ENCODE results near the gene PAX7. TPM values are rescaled to one million over a fixed set of nuclear protein-coding genes. Genes with fewer than 3 reads are reported as not detected.

Gene PAX7
- total and polyA plus RNA-seq, 9 of the 15 experiments (the other 6 are each of a cell fraction or from before 2014, with no cell fraction given) = not detected

DNA sequence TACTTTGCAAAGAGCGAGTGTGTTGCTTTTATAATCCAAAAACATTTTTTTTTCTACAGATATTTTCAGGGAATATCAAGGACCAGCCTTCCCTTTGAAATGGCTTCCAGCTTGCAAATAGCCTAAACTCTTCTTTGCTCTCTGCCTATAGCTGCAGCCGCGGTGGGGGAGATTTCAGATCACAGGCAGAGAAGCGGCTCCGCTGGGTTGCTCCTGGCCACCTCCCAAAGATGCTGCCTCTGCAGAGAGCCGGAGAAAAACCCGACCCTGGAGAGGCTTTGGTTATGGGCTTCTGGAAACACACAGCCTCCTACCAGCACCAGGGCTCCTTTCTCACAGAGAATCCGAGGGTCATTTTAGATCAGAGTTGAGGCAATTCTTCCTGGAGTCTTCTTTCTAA is 18.6 kb upstream of the PAX7 start:
- no peak overlapping the region for H3K4me2 ChIP-seq (ENCODE audit: insufficient read depth, low read length)
- ChIA-PET POLR2A (interaction anchor here (1.1 kb wide), 1 partner anchor 11 kb away, joined by 3 read pairs; no protein-coding TSS in a partner anchor), CTCF (ENCODE audit: low intra/inter-chr PET ratio) (no interaction called here)
- TF ChIP-seq, protein P1, sequence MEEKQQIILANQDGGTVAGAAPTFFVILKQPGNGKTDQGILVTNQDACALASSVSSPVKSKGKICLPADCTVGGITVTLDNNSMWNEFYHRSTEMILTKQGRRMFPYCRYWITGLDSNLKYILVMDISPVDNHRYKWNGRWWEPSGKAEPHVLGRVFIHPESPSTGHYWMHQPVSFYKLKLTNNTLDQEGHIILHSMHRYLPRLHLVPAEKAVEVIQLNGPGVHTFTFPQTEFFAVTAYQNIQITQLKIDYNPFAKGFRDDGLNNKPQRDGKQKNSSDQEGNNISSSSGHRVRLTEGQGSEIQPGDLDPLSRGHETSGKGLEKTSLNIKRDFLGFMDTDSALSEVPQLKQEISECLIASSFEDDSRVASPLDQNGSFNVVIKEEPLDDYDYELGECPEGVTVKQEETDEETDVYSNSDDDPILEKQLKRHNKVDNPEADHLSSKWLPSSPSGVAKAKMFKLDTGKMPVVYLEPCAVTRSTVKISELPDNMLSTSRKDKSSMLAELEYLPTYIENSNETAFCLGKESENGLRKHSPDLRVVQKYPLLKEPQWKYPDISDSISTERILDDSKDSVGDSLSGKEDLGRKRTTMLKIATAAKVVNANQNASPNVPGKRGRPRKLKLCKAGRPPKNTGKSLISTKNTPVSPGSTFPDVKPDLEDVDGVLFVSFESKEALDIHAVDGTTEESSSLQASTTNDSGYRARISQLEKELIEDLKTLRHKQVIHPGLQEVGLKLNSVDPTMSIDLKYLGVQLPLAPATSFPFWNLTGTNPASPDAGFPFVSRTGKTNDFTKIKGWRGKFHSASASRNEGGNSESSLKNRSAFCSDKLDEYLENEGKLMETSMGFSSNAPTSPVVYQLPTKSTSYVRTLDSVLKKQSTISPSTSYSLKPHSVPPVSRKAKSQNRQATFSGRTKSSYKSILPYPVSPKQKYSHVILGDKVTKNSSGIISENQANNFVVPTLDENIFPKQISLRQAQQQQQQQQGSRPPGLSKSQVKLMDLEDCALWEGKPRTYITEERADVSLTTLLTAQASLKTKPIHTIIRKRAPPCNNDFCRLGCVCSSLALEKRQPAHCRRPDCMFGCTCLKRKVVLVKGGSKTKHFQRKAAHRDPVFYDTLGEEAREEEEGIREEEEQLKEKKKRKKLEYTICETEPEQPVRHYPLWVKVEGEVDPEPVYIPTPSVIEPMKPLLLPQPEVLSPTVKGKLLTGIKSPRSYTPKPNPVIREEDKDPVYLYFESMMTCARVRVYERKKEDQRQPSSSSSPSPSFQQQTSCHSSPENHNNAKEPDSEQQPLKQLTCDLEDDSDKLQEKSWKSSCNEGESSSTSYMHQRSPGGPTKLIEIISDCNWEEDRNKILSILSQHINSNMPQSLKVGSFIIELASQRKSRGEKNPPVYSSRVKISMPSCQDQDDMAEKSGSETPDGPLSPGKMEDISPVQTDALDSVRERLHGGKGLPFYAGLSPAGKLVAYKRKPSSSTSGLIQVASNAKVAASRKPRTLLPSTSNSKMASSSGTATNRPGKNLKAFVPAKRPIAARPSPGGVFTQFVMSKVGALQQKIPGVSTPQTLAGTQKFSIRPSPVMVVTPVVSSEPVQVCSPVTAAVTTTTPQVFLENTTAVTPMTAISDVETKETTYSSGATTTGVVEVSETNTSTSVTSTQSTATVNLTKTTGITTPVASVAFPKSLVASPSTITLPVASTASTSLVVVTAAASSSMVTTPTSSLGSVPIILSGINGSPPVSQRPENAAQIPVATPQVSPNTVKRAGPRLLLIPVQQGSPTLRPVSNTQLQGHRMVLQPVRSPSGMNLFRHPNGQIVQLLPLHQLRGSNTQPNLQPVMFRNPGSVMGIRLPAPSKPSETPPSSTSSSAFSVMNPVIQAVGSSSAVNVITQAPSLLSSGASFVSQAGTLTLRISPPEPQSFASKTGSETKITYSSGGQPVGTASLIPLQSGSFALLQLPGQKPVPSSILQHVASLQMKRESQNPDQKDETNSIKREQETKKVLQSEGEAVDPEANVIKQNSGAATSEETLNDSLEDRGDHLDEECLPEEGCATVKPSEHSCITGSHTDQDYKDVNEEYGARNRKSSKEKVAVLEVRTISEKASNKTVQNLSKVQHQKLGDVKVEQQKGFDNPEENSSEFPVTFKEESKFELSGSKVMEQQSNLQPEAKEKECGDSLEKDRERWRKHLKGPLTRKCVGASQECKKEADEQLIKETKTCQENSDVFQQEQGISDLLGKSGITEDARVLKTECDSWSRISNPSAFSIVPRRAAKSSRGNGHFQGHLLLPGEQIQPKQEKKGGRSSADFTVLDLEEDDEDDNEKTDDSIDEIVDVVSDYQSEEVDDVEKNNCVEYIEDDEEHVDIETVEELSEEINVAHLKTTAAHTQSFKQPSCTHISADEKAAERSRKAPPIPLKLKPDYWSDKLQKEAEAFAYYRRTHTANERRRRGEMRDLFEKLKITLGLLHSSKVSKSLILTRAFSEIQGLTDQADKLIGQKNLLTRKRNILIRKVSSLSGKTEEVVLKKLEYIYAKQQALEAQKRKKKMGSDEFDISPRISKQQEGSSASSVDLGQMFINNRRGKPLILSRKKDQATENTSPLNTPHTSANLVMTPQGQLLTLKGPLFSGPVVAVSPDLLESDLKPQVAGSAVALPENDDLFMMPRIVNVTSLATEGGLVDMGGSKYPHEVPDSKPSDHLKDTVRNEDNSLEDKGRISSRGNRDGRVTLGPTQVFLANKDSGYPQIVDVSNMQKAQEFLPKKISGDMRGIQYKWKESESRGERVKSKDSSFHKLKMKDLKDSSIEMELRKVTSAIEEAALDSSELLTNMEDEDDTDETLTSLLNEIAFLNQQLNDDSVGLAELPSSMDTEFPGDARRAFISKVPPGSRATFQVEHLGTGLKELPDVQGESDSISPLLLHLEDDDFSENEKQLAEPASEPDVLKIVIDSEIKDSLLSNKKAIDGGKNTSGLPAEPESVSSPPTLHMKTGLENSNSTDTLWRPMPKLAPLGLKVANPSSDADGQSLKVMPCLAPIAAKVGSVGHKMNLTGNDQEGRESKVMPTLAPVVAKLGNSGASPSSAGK (IDR thresholded peaks at IDR 0.05) = no peak
- no peak for TF ChIP-seq MCM3 (IDR thresholded peaks at IDR 0.05)
- TF ChIP-seq MAFG (tag; conservative IDR thresholded peaks at IDR 0.05) = no peak
- TF ChIP-seq SOX6 (IDR thresholded peaks at IDR 0.05) = no peak
- TF ChIP-seq ZFP30 (CRISPR knock-in tag; IDR thresholded peaks at IDR 0.05; ENCODE audit: borderline replicate concordance) = no peak
- no peak for TF ChIP-seq RNF2 (IDR thresholded peaks at IDR 0.05)
- TF ChIP-seq, protein P2, sequence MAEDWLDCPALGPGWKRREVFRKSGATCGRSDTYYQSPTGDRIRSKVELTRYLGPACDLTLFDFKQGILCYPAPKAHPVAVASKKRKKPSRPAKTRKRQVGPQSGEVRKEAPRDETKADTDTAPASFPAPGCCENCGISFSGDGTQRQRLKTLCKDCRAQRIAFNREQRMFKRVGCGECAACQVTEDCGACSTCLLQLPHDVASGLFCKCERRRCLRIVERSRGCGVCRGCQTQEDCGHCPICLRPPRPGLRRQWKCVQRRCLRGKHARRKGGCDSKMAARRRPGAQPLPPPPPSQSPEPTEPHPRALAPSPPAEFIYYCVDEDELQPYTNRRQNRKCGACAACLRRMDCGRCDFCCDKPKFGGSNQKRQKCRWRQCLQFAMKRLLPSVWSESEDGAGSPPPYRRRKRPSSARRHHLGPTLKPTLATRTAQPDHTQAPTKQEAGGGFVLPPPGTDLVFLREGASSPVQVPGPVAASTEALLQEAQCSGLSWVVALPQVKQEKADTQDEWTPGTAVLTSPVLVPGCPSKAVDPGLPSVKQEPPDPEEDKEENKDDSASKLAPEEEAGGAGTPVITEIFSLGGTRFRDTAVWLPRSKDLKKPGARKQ (CRISPR knock-in tag; IDR thresholded peaks at IDR 0.05) = no peak
- no peak for TF ChIP-seq PTTG1 (tag; IDR thresholded peaks at IDR 0.05; ENCODE audit: low read depth)
- TF ChIP-seq, protein P3, sequence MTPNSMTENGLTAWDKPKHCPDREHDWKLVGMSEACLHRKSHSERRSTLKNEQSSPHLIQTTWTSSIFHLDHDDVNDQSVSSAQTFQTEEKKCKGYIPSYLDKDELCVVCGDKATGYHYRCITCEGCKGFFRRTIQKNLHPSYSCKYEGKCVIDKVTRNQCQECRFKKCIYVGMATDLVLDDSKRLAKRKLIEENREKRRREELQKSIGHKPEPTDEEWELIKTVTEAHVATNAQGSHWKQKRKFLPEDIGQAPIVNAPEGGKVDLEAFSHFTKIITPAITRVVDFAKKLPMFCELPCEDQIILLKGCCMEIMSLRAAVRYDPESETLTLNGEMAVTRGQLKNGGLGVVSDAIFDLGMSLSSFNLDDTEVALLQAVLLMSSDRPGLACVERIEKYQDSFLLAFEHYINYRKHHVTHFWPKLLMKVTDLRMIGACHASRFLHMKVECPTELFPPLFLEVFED (CRISPR knock-in tag; conservative IDR thresholded peaks at IDR 0.05) = no peak

More for the DNA sequence above, 18.6 kb upstream of the PAX7 start:
- Histone ChIP-seq H3K9me1 (ENCODE audit: control insufficient read depth, insufficient read depth, low read length) (no peaks in the 10 kb centered on the region), H4K20me1 (replicated peaks; ENCODE audit: control insufficient read depth, insufficient read depth, low read length) (0 out of 2 replicates have a peak, but pooled peaks cover 4% of the 10 kb centered on the region), H3K27ac (ENCODE audit: extremely low read depth, low read depth, low read length) (no peak overlapping the region), H3K36me3 (ENCODE audit: control insufficient read depth, insufficient read depth, low read length) (no peaks in the 10 kb centered on the region), H3K9ac (ENCODE audit: insufficient read depth in 1 of 2, low read depth in 2 of 2, low read length in 2 of 2) (no peak overlapping the region), H3K9me3 (replicated peaks; ENCODE audit: control insufficient read depth, insufficient read depth, low read depth, low read length) (no peaks in the 10 kb centered on the region), H3K27me3 (ENCODE audit: control insufficient read depth in 2 of 2, insufficient read depth in 2 of 2, low read length in 2 of 2) (peaks cover 15 to 24% of the 10 kb centered on the region in 2 experiments; a peak in 4 of 5 replicates), H3K4me3 (no peak overlapping the region), H3K4me1 (replicated peaks in 1 of 2; ENCODE audit: control insufficient read depth in 2 of 2, insufficient read depth in 2 of 2, low read length in 2 of 2) (no peaks in the 10 kb centered on the region), H2AFZ (ENCODE audit: low read depth, low read length) (no peak overlapping the region), H3K79me2 (ENCODE audit: control insufficient read depth, insufficient read depth, low read length) (no peaks in the 10 kb centered on the region)
- DNase-seq (ENCODE audit: extremely low read depth in 1 of 4, low spot score in 3 of 4) (no peak), ATAC-seq (no peak), FAIRE-seq (no peak)
- WGBS (ENCODE audit: insufficient coverage, low coverage, missing lambda C conversion rate) = 0% methylated on average over 8 of the region's 8 CpGs
- intact Hi-C loops (cut with micrococcal nuclease) = no loop called here
- in situ Hi-C loops (cut with MboI) = loop anchor here (25.0 kb wide), 1 partner anchor 1050 kb away; the partner anchor contains the start of gene HTR6
- BruUV-seq (replicated peaks) = no TSS peak
